Nephron progenitor cell (in vitro differentiated cells): ENCODE data around the gene DUSP14.

Experiments used
- DNase-seq: peaks from one replicate; pipeline ENCODE4 v3.0.0; 2021
- H3K27ac Mint-ChIP-seq: 2 replicates; pipeline ENCODE4 v1.8.0; 2021; ENCODE audit warnings: mild to moderate bottlenecking, moderate library complexity, mixed read lengths
- H3K27me3 Mint-ChIP-seq: 2 replicates; pipeline ENCODE4 v1.8.0; 2021; ENCODE audit warnings: mild to moderate bottlenecking, low read depth, mixed read lengths; ENCODE audit not compliant: poor library complexity
- H3K36me3 Mint-ChIP-seq: 2 replicates; pipeline ENCODE4 v1.8.0; 2021; ENCODE audit warnings: low read depth, mixed read lengths
- H3K4me1 Mint-ChIP-seq: 2 replicates; pipeline ENCODE4 v1.8.0; 2021; ENCODE audit warnings: mixed read lengths
- H3K4me3 Mint-ChIP-seq: 2 replicates; pipeline ENCODE4 v1.8.0; 2021; ENCODE audit warnings: mild to moderate bottlenecking, moderate library complexity, mixed read lengths
- H3K9me3 Mint-ChIP-seq: 2 replicates; pipeline ENCODE4 v1.8.0; 2021; ENCODE audit warnings: mild to moderate bottlenecking, moderate library complexity, mixed read lengths
- CTCF ChIP-seq: fragments of 200-600 bp; sonication (generic); IDR thresholded peaks from 2 replicates; pipeline ENCODE4 v1.5.0; 2021; ENCODE audit warnings: antibody characterized with exemption

Gene DUSP14

DNA sequence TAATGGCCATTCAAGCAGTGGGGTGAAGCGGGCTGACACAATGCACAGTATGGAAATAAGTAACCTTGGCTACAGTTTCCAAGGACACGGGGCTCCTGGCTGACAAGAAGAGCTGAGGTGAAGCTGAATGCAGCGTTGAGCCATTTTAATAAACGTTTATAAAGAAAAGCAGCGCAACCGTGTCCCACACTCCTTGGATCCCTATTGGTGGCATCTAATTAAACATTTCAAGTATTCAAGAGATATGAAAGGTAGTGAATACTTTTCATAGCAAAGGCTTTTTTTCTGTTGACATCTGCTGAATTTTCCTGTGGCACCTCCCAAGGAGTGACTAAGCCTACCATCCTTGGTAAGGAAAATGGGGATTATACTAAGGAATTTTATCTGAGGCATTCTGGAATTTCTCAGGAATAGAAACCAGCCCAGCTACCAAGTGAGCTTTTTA is 26.5 kb downstream of the DUSP14 start:
- H3K27me3 Mint-ChIP-seq, result no peaks in the 10 kb centered on the region
- TF ChIP-seq CTCF, result no peak
- H3K9me3 Mint-ChIP-seq, result no peaks in the 10 kb centered on the region
- DNase-seq, result no peak
- H3K4me1 Mint-ChIP-seq, result peaks cover 33% of the 10 kb centered on the region
- H3K27ac Mint-ChIP-seq, result no peak overlapping the region
- no peak overlapping the region for H3K4me3 Mint-ChIP-seq
- peaks cover 54% of the 10 kb centered on the region for H3K36me3 Mint-ChIP-seq

DNA sequence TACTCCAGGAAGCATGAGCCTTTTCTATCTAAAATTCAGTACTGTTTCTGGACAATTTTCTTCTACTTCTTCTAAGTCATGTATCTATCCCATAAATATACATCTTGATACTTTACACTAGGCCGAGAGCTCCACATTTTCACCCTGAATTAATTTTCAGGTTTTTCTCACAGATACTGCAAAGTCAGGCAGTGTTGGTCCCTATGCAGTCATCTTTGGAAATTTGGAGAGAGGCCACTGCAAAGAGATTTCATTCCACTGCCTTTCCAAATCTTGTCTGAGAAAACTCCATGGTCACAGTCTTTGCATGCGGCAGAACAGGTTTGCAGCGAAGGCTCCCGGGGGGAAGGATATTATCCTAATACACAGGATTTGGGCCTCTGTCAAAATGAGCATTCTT is 28.2 kb downstream of the DUSP14 start:
- H3K36me3 Mint-ChIP-seq, result peaks cover 54% of the 10 kb centered on the region
- no peaks in the 10 kb centered on the region for H3K9me3 Mint-ChIP-seq
- peaks cover 23% of the 10 kb centered on the region for H3K4me1 Mint-ChIP-seq
- no peak for TF ChIP-seq CTCF
- DNase-seq, result no peak
- peaks cover 3% of the 10 kb centered on the region for H3K27me3 Mint-ChIP-seq
- H3K27ac Mint-ChIP-seq, result no peak overlapping the region
- H3K4me3 Mint-ChIP-seq, result no peak overlapping the region

GRCh38 chr17:37518826-37519225 is 29.1 kb downstream of the DUSP14 start:
- H3K4me1 Mint-ChIP-seq, result peaks cover 14% of the 10 kb centered on the region
- H3K9me3 Mint-ChIP-seq, result no peaks in the 10 kb centered on the region
- peak overlapping the region; percentile 36 for H3K27ac Mint-ChIP-seq
- H3K36me3 Mint-ChIP-seq, result peaks cover 56% of the 10 kb centered on the region
- DNase-seq, result no peak
- H3K4me3 Mint-ChIP-seq, result no peak overlapping the region
- H3K27me3 Mint-ChIP-seq, result peaks cover 3% of the 10 kb centered on the region
- TF ChIP-seq CTCF, result no peak

- Mint-ChIP-seq H3K4me1 (peaks cover 10% of the 10 kb centered on the region), H3K4me3 (no peak overlapping the region), H3K36me3 (peaks cover 60% of the 10 kb centered on the region), H3K9me3 (no peaks in the 10 kb centered on the region), H3K27ac (no peak overlapping the region), H3K27me3 (peaks cover 3% of the 10 kb centered on the region)
- no peak for TF ChIP-seq CTCF
- no peak for DNase-seq
Measured at GRCh38 chr17:37519251-37519985, 29.7 kb downstream of the DUSP14 start.

DNA sequence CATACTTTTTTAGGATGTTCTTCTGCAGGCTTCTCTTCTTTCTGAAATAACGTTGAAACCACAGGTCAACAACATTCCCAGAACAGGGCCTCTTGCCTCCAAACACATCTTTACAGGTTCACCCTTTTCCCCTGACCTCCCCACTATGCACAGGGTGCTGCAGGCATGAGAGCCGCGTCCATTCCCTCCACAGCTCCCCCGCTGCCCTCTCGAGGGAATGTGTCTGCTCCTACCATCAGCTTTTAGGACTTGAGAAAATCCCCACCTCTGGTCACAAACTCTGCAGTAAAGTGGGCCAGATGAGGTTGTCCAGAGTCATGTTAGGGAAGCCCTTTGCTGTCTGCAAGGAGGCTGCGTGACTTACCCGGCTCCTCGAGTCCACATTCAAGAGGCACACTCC is 30.5 kb downstream of the DUSP14 start:
- Mint-ChIP-seq H3K4me1 (peaks cover 10% of the 10 kb centered on the region), H3K4me3 (no peak overlapping the region), H3K9me3 (no peaks in the 10 kb centered on the region), H3K36me3 (peaks cover 60% of the 10 kb centered on the region), H3K27ac (peak overlapping the region; percentile 62), H3K27me3 (peaks cover 3% of the 10 kb centered on the region)
- DNase-seq, result no peak
- no peak for TF ChIP-seq CTCF

DNA sequence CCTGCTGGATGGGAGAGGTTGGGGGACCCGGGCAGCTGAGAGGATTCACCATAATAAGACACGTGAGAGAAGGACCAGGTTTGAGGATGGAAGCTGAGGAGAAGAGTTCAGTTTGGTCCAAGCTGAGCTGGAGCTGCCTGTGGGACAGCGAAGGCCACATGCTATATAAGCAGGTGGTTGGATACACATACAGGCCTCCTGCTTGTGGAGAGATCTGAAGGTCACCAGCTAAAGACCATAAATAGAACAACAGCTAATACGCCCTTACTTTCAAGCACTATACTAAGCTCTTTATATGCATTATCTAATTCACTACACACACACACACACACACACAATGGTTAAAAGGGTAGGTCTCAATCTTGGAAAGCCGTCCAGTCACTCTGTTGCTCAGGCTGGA is 32.1 kb downstream of the DUSP14 start:
- no peak for TF ChIP-seq CTCF
- peaks cover 10% of the 10 kb centered on the region for H3K4me1 Mint-ChIP-seq
- peaks cover 62% of the 10 kb centered on the region for H3K36me3 Mint-ChIP-seq
- H3K27me3 Mint-ChIP-seq, result peaks cover 3% of the 10 kb centered on the region
- H3K27ac Mint-ChIP-seq, result no peak overlapping the region
- no peak overlapping the region for H3K4me3 Mint-ChIP-seq
- DNase-seq, result no peak
- no peaks in the 10 kb centered on the region for H3K9me3 Mint-ChIP-seq
